HG03095 (cell line): Measurements from ENCODE around the gene CMTM6.
"Not testable (repeated sequence)": the region's sequence is repeated elsewhere in the genome, so short reads cannot be mapped to it uniquely, and the experiment has no call there.

Experiments
- ATAC-seq: cut with Tn5 transposase; IDR thresholded peaks from one replicate; pipeline ENCODE4 v1.9.1; 2021; ENCODE audit warnings: moderate library complexity; ENCODE audit not compliant: unreplicated experiment

The CMTM6 gene

GRCh38 chr3:32500231-32500630 is 2.4 kb downstream of the CMTM6 start:
- ATAC-seq = no peak

- ATAC-seq = no peak
These were observed 3.1 kb downstream of the CMTM6 start for GRCh38 chr3:32499585-32499984.

GRCh38 chr3:32498992-32499391 is 3.7 kb downstream of the CMTM6 start:
- no peak for ATAC-seq

GRCh38 chr3:32498252-32498651 is 4.4 kb downstream of the CMTM6 start:
- ATAC-seq = no peak

- ATAC-seq = no peak
These were observed 7.0 kb downstream of the CMTM6 start for GRCh38 chr3:32495609-32496008.

GRCh38 chr3:32495085-32495484 is 7.6 kb downstream of the CMTM6 start:
- ATAC-seq = no peak

- ATAC-seq = peak; percentile 78
These were observed 8.9 kb downstream of the CMTM6 start for GRCh38 chr3:32493437-32494414.

- no peak for ATAC-seq
These were observed 9.8 kb downstream of the CMTM6 start for GRCh38 chr3:32492684-32493436.

GRCh38 chr3:32488474-32489008 is 14.1 kb downstream of the CMTM6 start:
- no peak for ATAC-seq

GRCh38 chr3:32487781-32488473 is 14.7 kb downstream of the CMTM6 start:
- no peak for ATAC-seq

- no peak for ATAC-seq
These were observed 18.2 kb downstream of the CMTM6 start for GRCh38 chr3:32484436-32484835.

GRCh38 chr3:32483772-32484171 is 18.9 kb downstream of the CMTM6 start:
- no peak for ATAC-seq

GRCh38 chr3:32482693-32483092 is 20.0 kb downstream of the CMTM6 start:
- ATAC-seq = no peak

- no peak for ATAC-seq
These were observed 20.6 kb downstream of the CMTM6 start for GRCh38 chr3:32481791-32482631.

- ATAC-seq = no peak
These were observed 22.0 kb downstream of the CMTM6 start for GRCh38 chr3:32480604-32481003.

- no peak for ATAC-seq
These were observed 28.5 kb downstream of the CMTM6 start for GRCh38 chr3:32474201-32474600.

GRCh38 chr3:32472151-32472550 is 30.5 kb downstream of the CMTM6 start:
- not testable (repeated sequence) for ATAC-seq

GRCh38 chr3:32471246-32471645 is 31.4 kb downstream of the CMTM6 start:
- no peak for ATAC-seq

- ATAC-seq = no peak
These were observed 32.3 kb downstream of the CMTM6 start for GRCh38 chr3:32470362-32470761.
